ENCODE data around the gene CPSF7. TPM values are rescaled to one million over a fixed set of nuclear protein-coding genes. Genes with fewer than 3 reads are reported as not detected.

The CPSF7 gene
- polyA plus RNA-seq, 1 experiment, result 36.2 TPM

DNA sequence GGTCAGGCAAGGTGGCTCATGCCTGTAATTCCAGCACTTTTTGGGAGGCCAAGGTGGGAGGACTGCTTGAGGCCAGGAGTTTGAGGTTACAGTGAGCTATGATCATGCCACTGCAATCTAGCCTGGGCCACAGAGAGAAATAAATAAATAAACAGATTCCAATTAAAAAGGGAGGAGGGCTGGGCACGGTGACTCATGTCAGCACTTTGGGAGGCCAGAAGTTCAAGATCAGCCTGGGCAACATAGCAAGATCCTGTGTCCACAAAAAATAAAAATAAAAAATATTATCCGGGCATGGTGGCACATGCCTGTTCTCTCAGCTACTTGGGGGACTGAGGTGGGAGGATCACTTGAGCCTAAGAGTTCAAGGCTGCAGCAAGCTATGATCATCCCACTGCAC, 75.6 kb downstream of the CPSF7 start:
- Histone ChIP-seq H3K4me3 (ENCODE audit: low read depth, low read length) (no peak overlapping the region), H3K36me3 (ENCODE audit: control insufficient read depth, insufficient read depth, low read length) (peaks cover 12% of the 10 kb centered on the region), H3K27me3 (ENCODE audit: control insufficient read depth, insufficient read depth, low read length) (no peaks in the 10 kb centered on the region)
- ChIA-PET POLR2A (no interaction called here), CTCF (interaction anchor here (0.6 to 1.6 kb wide), 3 partner anchors 18 to 555 kb away, joined by 4 to 12 read pairs (median 4); no protein-coding TSS in a partner anchor)
- DNase-seq (ENCODE audit: low read depth), result no peak
- TF ChIP-seq, protein P1, sequence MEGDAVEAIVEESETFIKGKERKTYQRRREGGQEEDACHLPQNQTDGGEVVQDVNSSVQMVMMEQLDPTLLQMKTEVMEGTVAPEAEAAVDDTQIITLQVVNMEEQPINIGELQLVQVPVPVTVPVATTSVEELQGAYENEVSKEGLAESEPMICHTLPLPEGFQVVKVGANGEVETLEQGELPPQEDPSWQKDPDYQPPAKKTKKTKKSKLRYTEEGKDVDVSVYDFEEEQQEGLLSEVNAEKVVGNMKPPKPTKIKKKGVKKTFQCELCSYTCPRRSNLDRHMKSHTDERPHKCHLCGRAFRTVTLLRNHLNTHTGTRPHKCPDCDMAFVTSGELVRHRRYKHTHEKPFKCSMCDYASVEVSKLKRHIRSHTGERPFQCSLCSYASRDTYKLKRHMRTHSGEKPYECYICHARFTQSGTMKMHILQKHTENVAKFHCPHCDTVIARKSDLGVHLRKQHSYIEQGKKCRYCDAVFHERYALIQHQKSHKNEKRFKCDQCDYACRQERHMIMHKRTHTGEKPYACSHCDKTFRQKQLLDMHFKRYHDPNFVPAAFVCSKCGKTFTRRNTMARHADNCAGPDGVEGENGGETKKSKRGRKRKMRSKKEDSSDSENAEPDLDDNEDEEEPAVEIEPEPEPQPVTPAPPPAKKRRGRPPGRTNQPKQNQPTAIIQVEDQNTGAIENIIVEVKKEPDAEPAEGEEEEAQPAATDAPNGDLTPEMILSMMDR (IDR thresholded peaks at IDR 0.05; ENCODE audit: insufficient read depth, low read depth, low read length), result no peak

DNA sequence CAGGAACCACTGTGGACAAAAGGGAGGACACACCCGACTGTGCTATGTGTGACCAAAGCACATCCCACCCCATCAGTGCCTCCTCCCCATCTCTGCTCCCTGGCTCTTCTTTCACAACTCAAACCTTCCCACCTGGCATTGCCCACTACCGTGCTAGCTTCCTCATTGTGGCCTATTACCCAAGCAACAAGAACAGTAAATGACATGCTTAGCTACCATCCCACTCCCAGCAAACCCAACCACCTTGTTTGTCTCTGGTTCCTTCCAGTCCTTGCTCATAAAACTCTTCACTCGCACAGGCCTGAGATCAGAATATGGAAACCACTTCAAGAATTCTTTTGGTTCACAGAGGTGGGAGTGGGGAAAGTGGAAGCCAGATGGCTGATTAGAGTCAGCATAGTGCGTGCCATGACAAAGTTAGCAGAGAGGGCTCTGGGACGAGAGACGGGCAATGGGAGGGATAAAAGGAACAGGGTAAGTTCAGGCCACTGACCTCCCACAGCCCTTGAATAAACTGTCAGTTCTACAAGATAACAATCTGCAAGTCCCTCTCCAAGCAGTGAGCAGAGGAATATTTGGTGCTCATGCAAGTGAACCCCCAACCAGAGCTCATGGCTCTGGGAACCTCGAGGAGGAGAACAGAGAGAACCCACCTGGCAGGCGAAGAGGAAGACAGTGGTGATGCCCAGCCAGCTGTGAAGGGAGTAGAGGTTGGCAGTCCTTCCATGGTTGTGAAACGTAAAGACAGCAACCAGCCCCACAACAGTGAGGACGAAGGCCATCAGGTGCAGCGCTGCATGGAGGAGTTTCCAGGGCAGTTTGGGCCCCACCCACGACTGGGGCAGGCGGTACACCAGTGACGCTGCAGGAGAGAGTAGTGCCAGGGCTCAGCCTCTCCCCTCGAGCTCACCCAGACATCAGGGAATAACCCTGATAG, 76.4 kb downstream of the CPSF7 start:
- POLR2A ChIA-PET, result no interaction called here
- DNase-seq (ENCODE audit: low read depth), result no peak
- Histone ChIP-seq H3K4me3 (ENCODE audit: low read depth, low read length) (no peak overlapping the region), H3K27me3 (ENCODE audit: control insufficient read depth, insufficient read depth, low read length) (no peaks in the 10 kb centered on the region), H3K36me3 (ENCODE audit: control insufficient read depth, insufficient read depth, low read length) (peaks cover 13% of the 10 kb centered on the region)
- TF ChIP-seq, protein P1 (IDR thresholded peaks at IDR 0.05; ENCODE audit: insufficient read depth, low read depth, low read length), result no peak
- CTCF ChIA-PET, result interaction anchor here (1.6 to 2.1 kb wide), 2 partner anchors 17 kb away, joined by 10 to 12 read pairs; no protein-coding TSS in a partner anchor

Small RNA genes lying within 50 kb of the gene (small RNA-seq; reads per million reads assigned to genes)
- gene RN7SL23P (ENCODE audit: insufficient read length, low read depth, low replicate concordance), result not detected

Other genes starting within 250 kb of the CPSF7 start
- gene PGA3, start 226.5 kb downstream of the CPSF7 start, polyA plus RNA-seq (2011; rRNA removed), result not detected in 2 replicates
- not detected in 2 replicates for gene PGA4, start 207.6 kb downstream of the CPSF7 start, polyA plus RNA-seq (2011; rRNA removed)
- gene PGA5, start 188.8 kb downstream of the CPSF7 start, polyA plus RNA-seq (2011; rRNA removed), result not detected in 2 replicates
- 0.96 and 1.4 TPM in 2 replicates for gene VWCE, start 134.7 kb downstream of the CPSF7 start, polyA plus RNA-seq (2011; rRNA removed)
- gene DDB1, start 96.9 kb downstream of the CPSF7 start, polyA plus RNA-seq (2011; rRNA removed), result 265 and 281 TPM in 2 replicates
- gene TKFC, start 96.7 kb downstream of the CPSF7 start, polyA plus RNA-seq (2011; rRNA removed), result 23.9 and 37.6 TPM in 2 replicates
- gene CYB561A3, start 68.1 kb downstream of the CPSF7 start, polyA plus RNA-seq (2011; rRNA removed), result 32.9 and 91.3 TPM in 2 replicates
- gene TMEM138, start 67.6 kb downstream of the CPSF7 start, polyA plus RNA-seq (2011; rRNA removed), result 55.6 and 73.9 TPM in 2 replicates
- 27.3 and 29.2 TPM in 2 replicates for gene TMEM216, start 37.4 kb downstream of the CPSF7 start, polyA plus RNA-seq (2011; rRNA removed)
- 67.7 and 81.1 TPM in 2 replicates for gene SDHAF2, start 149 bp upstream of the CPSF7 start, polyA plus RNA-seq (2011; rRNA removed)
- 0.02 TPM in 1 of 2 replicates, not detected in the other for gene LRRC10B, start 78.8 kb upstream of the CPSF7 start, polyA plus RNA-seq (2011; rRNA removed)
- 0.01 and 0.04 TPM in 2 replicates for gene SYT7, start 151.1 kb upstream of the CPSF7 start, polyA plus RNA-seq (2011; rRNA removed)